NB4 (cell line): ENCODE data around the gene ZNF296.

Source experiments
- CTCF ChIP-seq: IDR thresholded peaks from one replicate; pipeline ENCODE4 v1.5.1; 2012; ENCODE audit warnings: low read depth, low read length
- MAX ChIP-seq: IDR thresholded peaks from 2 replicates; pipeline ENCODE4 v1.6.1; 2011; ENCODE audit warnings: low read depth, low read length
- MYC ChIP-seq: IDR thresholded peaks from 2 replicates; pipeline ENCODE4 v1.6.1; 2011; ENCODE audit warnings: low read depth, low read length
- POLR2A ChIP-seq: IDR thresholded peaks from 2 replicates; pipeline ENCODE4 v1.6.1; 2011; ENCODE audit warnings: mild to moderate bottlenecking; ENCODE audit not compliant: insufficient read length; ENCODE audit errors: extremely low read depth

- TF ChIP-seq POLR2A (no peak), MAX (no peak), CTCF (peak; percentile 59), MYC (no peak)
Observed at GRCh38 chr19:45059258-45059965, 16.9 kb downstream of the ZNF296 start.
